Stimulated activated CD4-positive, alpha-beta T cell treated with anti-CD3 and anti-CD28 coated beads, Interleukin-1b, Interleukin-23, amount 100 ng/mL, for 1 hour (primary cell): ENCODE data around the gene TMEM200A.

Source experiments
- DNase-seq, 2 donors: peaks; one replicate each; pipeline ENCODE4 v3.0.0-alpha.2; 2020; ENCODE audit warnings: low read depth in 2 of 2

TMEM200A gene

GRCh38 chr6:130377915-130378314, 12.1 kb downstream of the TMEM200A start:
- no peak for DNase-seq

- DNase-seq = no peak
Measured at GRCh38 chr6:130379223-130379622, 13.4 kb downstream of the TMEM200A start.

DNA sequence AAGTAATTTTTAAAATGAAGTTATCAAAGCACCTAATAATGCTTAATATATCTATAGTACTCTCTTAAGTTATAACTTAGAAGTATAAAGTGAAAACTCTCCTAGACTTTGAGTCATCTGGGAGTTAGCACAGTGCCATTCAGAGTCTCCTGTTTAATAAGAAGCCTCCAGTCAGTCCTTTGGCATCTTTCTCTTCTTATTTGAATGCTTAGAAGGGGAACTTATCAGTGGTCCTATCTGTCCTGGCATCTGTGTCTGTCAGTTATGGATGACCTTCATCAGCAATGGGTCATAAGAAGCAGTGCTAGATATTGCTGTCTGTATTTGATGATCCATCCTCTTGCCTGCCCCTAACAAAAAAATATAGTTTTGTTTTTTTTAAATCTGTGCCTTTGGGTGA, 15.2 kb downstream of the TMEM200A start:
- DNase-seq = no peak

GRCh38 chr6:130381459-130382380, 15.9 kb downstream of the TMEM200A start:
- no peak for DNase-seq

DNA sequence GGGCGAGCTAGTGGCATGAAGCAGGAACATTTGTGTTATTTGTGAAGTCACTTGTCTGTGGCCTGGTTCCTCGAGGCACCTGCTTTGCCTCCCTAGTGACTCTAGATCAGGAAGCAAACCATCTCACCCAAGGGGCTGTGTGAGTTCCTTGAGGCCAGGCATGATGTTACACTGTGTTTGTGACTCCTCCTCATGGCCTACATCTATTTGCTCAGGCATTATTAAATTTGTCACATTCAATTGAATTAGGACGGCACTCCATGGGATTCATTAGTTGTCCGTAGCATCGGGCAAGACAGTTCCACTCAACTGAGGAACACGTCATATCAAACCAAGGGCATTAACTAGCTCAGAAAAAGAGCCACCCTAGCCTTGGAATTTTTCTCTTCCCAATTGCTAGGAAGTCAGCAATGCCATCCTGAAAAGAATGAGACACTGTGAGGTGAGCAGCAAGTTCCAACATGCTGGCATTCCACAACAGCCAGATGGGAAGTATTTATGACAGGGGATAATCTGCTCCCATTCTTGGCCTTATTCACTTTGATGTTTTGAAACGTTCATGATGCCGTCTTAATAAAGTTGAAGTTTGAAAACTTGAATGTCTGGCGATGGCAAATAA, 17.2 kb downstream of the TMEM200A start:
- DNase-seq = no peak

DNA sequence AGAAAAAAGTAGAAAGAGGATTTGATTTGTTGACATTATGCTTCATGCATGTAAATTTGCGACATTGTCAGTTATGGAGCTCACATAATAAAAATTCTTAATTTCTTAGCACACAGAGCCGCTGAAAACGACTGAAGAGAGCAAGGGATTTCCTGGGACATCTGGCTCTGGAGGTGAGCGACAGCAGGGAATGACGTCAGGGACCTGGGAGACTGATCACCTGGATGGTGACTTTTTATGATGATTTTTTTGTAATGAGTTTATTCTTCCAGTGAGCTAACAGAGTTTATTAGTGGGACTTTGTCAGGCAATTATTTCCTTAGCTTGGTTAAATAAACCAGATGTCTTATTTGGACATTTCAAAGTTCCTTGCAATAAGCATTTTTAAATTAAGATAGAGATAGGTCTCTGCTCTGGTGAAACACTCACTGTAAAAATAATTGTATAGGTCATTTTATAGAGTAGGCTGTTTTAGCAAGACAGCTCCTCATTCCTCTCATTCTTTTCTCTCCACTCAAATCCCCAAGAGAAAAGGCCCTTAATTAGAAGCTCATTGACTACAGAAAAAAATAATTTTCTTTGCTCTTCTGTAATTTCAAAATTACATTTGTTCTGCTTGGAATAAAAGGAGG, 19.4 kb downstream of the TMEM200A start:
- DNase-seq = no peak

DNA sequence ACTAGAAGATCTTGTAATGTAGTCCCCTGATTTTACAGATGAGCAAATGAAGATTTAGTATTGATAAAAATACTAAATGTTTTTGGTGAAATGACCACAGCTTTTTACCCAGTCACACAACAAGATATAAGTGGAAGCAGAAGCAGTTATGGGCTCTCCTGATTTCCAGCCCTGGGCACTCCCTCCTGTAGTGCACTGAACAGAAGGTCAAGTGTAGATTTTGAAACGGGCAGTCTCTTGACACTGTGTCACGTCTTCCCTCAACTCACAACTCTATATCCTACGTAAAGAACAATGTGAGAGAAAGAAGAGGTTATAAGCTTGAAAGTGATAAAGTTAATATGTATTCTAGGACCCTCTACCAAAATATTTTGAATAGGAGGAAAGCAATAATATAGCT, 23.3 kb downstream of the TMEM200A start:
- DNase-seq = no peak

GRCh38 chr6:130390890-130391289, 25.1 kb downstream of the TMEM200A start:
- no peak for DNase-seq

- no peak for DNase-seq
Measured at GRCh38 chr6:130393306-130393705, 27.5 kb downstream of the TMEM200A start.

DNA sequence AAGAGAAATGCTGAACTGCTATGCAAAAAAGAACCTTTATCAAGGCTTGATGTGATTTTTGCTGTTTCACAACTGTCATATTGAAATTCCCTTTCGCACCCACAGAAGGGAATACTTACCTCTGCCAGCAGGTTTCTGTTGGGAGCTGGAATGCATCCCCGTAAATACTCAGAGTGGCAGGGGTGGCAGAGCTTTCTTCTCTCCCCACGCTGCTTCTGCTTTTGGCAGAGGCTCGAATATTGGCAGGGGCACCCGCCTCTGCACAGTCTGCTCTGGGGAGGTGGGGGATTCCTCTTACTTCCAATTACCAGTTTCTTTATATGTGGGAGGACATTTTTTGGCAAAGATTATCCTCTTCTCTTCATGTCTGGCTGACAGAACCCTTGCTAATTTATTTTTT, 28.4 kb downstream of the TMEM200A start:
- DNase-seq = no peak

GRCh38 chr6:130395164-130395563, 29.3 kb downstream of the TMEM200A start:
- DNase-seq = no peak

GRCh38 chr6:130396722-130397121, 30.9 kb downstream of the TMEM200A start:
- DNase-seq = no peak

DNA sequence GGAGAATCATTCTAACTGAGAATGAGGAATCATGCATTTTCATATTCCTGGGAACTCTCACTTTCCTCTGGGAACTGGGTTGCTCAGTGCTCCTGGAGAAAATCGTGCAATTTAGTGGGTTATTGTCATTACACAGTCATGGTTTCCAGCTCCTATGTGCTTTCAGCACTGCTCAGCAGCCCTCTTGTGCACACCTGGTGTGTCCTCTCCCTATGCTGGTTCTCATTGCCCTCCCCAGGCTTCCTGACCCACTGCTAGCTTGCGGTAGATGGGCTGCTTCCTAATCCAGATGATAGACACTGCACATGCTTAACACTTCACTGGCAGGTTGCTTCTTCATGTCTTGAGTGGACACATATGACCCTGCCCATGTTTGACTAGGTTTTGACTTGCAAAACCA, 39.7 kb downstream of the TMEM200A start:
- no peak for DNase-seq

DNA sequence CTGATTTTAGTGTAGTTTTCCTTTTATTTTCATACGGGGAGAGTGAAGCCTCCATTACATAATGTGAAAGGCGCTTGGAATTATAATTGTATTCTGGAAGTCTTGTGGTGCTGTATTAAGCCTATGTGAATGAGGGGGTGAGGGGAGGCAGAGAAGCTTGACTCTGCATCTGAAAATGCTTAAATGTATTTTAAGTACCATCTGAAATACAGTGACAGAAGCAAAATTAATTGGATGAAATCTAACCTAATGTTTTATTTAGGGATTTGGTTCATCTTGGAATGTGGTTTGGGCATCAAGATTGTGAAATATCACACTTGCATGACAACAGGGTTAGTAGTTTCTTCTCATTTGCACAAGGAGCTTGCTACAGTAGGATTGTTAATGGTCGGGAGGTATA, 41.2 kb downstream of the TMEM200A start:
- DNase-seq = no peak

GRCh38 chr6:130409418-130410100, 43.7 kb downstream of the TMEM200A start:
- DNase-seq = no peak

DNA sequence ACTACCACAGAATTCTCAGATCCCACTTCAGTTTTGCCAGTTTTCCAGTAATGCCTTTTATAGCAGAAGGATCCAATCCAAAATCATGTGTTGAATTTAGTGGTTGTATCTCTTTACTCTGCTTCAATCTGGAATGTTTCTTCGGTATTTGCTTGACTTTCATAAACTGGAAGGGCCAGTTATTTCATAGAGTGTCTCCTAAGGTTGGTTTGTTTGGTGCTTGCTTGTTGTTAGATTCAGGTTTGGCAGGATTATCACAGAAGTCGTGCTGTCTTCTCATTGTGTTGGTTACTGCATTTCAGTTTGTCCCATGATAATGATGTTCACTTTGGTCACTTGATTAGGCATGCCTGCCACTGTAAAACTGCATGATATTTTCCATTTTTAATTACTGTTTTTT, 45.7 kb downstream of the TMEM200A start:
- DNase-seq = no peak

GRCh38 chr6:130412556-130413290, 46.9 kb downstream of the TMEM200A start:
- DNase-seq = no peak

DNA sequence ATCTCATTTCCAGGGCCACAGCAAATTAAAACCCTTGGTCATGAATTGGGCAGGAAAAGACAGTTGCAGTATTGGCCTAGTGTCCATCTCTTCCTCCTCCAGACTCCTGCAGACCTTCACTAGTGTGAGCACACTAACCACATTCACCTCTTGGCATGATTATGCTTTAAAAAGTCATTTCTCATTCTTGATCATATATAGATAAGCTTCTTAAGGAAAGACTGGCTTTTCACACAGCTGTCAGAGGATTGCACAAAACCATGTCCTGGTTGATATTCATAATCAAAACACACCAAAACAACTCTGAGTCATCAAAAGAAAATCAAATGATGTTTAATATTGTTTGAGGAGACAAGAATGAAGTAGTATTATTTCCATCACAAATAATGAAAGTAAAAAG, 52.1 kb downstream of the TMEM200A start:
- DNase-seq = no peak

DNA sequence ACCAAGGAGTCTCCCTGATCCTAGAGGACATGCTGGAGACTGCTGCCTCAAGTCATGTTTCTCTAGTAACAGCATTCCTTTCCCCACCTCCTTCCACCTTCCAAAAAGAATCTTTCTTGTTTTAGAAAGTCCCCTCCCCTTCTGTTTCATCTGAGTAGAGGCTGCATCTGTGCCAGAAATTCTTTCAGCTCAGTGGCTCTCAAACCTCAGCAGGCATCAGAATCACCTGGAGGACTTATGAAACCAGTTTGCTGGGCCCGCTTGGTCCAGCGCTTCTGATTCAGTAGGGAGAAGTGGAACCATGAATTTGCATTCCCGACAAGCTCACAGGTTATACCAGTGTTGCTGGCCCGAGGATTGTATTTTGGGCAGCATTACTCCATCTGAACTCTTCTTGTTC, 55.1 kb downstream of the TMEM200A start:
- DNase-seq = no peak

GRCh38 chr6:130421585-130421984, 55.8 kb downstream of the TMEM200A start:
- no peak for DNase-seq

- DNase-seq = no peak
Measured at GRCh38 chr6:130423044-130423443, 57.2 kb downstream of the TMEM200A start.

DNA sequence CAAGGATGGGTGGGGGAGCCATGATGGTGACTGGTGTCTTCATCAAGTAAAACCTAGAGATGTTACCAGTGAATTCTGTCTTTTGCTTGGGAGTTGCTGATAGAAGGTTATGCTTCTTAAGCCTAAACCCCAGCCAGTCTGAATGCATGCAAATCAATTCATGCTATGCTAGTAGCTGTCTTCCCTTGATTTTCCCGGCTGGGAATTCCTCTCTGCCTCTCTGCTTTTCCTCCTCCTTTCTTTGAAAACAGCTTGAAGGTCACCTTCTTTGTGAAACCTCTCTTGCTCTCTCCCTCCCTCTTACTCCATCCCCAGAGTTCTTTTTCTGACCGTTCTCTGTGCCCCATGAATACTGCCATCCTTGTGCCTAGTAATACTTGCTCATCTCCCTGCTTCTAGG, 58.9 kb downstream of the TMEM200A start:
- DNase-seq = no peak
